Skeletal muscle tissue (tissue), 4 donors: ENCODE measurements around the gene ATG7. TPM values are rescaled to one million over a fixed set of nuclear protein-coding genes. Genes with fewer than 3 reads are reported as not detected.
A peak's percentile ranks its signal among the peaks of the same experiment; 100 is the strongest.

Source experiments
- H3K27ac ChIP-seq: one replicate; pipeline ENCODE4 v1.7.0; 2013; ENCODE audit warnings: mild to moderate bottlenecking, low read depth, low read length, inconsistent platforms
- H3K27me3 ChIP-seq, 3 donors: one replicate each; pipeline ENCODE4 v1.7.0; 2013; ENCODE audit warnings: low read length in 3 of 3; ENCODE audit not compliant: control insufficient read depth in 3 of 3, insufficient read depth in 3 of 3
- H3K36me3 ChIP-seq, 3 donors: one replicate each; pipeline ENCODE4 v1.7.0; 2013; ENCODE audit warnings: low read length in 3 of 3; ENCODE audit not compliant: control insufficient read depth in 3 of 3, insufficient read depth in 3 of 3
- H3K4me1 ChIP-seq, 3 donors: one replicate each; pipeline ENCODE4 v1.7.0; 2013; ENCODE audit warnings: low read length in 3 of 3, mild to moderate bottlenecking in 3 of 3; ENCODE audit not compliant: control insufficient read depth in 3 of 3, insufficient read depth in 3 of 3
- H3K4me3 ChIP-seq, 3 donors: one replicate each; pipeline ENCODE4 v1.7.0; 2013; ENCODE audit warnings: low read length in 3 of 3
- H3K9ac ChIP-seq, 3 donors: one replicate each; pipeline ENCODE4 v1.7.0; 2013; ENCODE audit warnings: low read length in 3 of 3, mild to moderate bottlenecking in 3 of 3, moderate library complexity in 2 of 3, low read depth in 1 of 3
- H3K9me3 ChIP-seq, 3 donors: one replicate each; pipeline ENCODE4 v1.7.0; 2013; ENCODE audit warnings: low read length in 3 of 3; ENCODE audit not compliant: control insufficient read depth in 3 of 3
- total RNA-seq: library from RNA; depleted of rRNA; stranded (reverse); fragments of >200 nt; gene quantifications from one replicate; pipeline ENCODE4 v1.2.3, GENCODE V29; 2014
- donor health status: Osteomylitis.

The ATG7 gene
- total RNA-seq, 1 donor from 2014 or later: 48.0 TPM

- Histone ChIP-seq H3K36me3 (no peaks in the 10 kb centered on the region), H3K4me1 (peaks cover 14 to 25% (median 18%) of the 10 kb centered on the region in 3 donors), H3K9me3 (no peaks in the 10 kb centered on the region), H3K27me3 (no peaks in the 10 kb centered on the region), H3K9ac (peak overlapping the region; percentile 42 to 58 (median 48)), H3K27ac (peak overlapping the region; percentile 83), H3K4me3 (peak overlapping the region in 2 of 3 donors; percentile 6 to 15)
Measured at GRCh38 chr3:11379824-11380701, 107.9 kb downstream of the ATG7 start.

GRCh38 chr3:11381141-11381540, 108.9 kb downstream of the ATG7 start:
- H3K9ac ChIP-seq: peak overlapping the region in 1 of 3 donors; percentile 37
- no peak overlapping the region for H3K4me3 ChIP-seq
- peak overlapping the region; percentile 83 for H3K27ac ChIP-seq
- no peaks in the 10 kb centered on the region for H3K9me3 ChIP-seq
- H3K4me1 ChIP-seq: peaks cover 21 to 30% (median 23%) of the 10 kb centered on the region in 3 donors
- H3K27me3 ChIP-seq: no peaks in the 10 kb centered on the region
- no peaks in the 10 kb centered on the region for H3K36me3 ChIP-seq

GRCh38 chr3:11381563-11381962, 109.4 kb downstream of the ATG7 start:
- peak overlapping the region; percentile 83 for H3K27ac ChIP-seq
- peak overlapping the region in 1 of 3 donors; percentile 5 for H3K9ac ChIP-seq
- H3K4me3 ChIP-seq: no peak overlapping the region
- peaks cover 21 to 33% (median 27%) of the 10 kb centered on the region in 3 donors for H3K4me1 ChIP-seq
- H3K9me3 ChIP-seq: no peaks in the 10 kb centered on the region
- H3K27me3 ChIP-seq: no peaks in the 10 kb centered on the region
- H3K36me3 ChIP-seq: no peaks in the 10 kb centered on the region

GRCh38 chr3:11382146-11382745, 110.0 kb downstream of the ATG7 start:
- Histone ChIP-seq H3K9ac (no peak overlapping the region), H3K9me3 (no peaks in the 10 kb centered on the region), H3K4me3 (no peak overlapping the region), H3K4me1 (peaks cover 21 to 36% (median 27%) of the 10 kb centered on the region in 3 donors), H3K27me3 (no peaks in the 10 kb centered on the region), H3K36me3 (no peaks in the 10 kb centered on the region), H3K27ac (no peak overlapping the region)

- H3K9me3 ChIP-seq: no peaks in the 10 kb centered on the region
- no peaks in the 10 kb centered on the region for H3K27me3 ChIP-seq
- no peak overlapping the region for H3K4me3 ChIP-seq
- H3K36me3 ChIP-seq: no peaks in the 10 kb centered on the region
- H3K9ac ChIP-seq: no peak overlapping the region
- peaks cover 21 to 36% (median 27%) of the 10 kb centered on the region in 3 donors for H3K4me1 ChIP-seq
- H3K27ac ChIP-seq: no peak overlapping the region
Measured at GRCh38 chr3:11384074-11384473, 111.9 kb downstream of the ATG7 start.

- H3K4me3 ChIP-seq: no peak overlapping the region
- H3K4me1 ChIP-seq: peaks cover 12 to 25% (median 20%) of the 10 kb centered on the region in 3 donors
- H3K9ac ChIP-seq: no peak overlapping the region
- no peak overlapping the region for H3K27ac ChIP-seq
- H3K9me3 ChIP-seq: no peaks in the 10 kb centered on the region
- H3K36me3 ChIP-seq: no peaks in the 10 kb centered on the region
- H3K27me3 ChIP-seq: no peaks in the 10 kb centered on the region
Measured at GRCh38 chr3:11385326-11385725, 113.1 kb downstream of the ATG7 start.

GRCh38 chr3:11385891-11386290, 113.7 kb downstream of the ATG7 start:
- Histone ChIP-seq H3K36me3 (no peaks in the 10 kb centered on the region), H3K9ac (peak overlapping the region in 1 of 3 donors; percentile 4), H3K4me3 (no peak overlapping the region), H3K9me3 (no peaks in the 10 kb centered on the region), H3K27me3 (no peaks in the 10 kb centered on the region), H3K27ac (no peak overlapping the region), H3K4me1 (peaks cover 14 to 24% (median 22%) of the 10 kb centered on the region in 3 donors)

- no peaks in the 10 kb centered on the region for H3K9me3 ChIP-seq
- H3K4me1 ChIP-seq: peaks cover 21 to 25% (median 24%) of the 10 kb centered on the region in 3 donors
- H3K27ac ChIP-seq: peak overlapping the region; percentile 8
- no peak overlapping the region for H3K9ac ChIP-seq
- no peak overlapping the region for H3K4me3 ChIP-seq
- no peaks in the 10 kb centered on the region for H3K36me3 ChIP-seq
- no peaks in the 10 kb centered on the region for H3K27me3 ChIP-seq
Measured at GRCh38 chr3:11386465-11387113, 114.4 kb downstream of the ATG7 start.

- Histone ChIP-seq H3K4me3 (no peak overlapping the region), H3K27me3 (no peaks in the 10 kb centered on the region), H3K27ac (no peak overlapping the region), H3K9ac (no peak overlapping the region), H3K36me3 (no peaks in the 10 kb centered on the region), H3K9me3 (no peaks in the 10 kb centered on the region), H3K4me1 (peaks cover 19 to 27% (median 22%) of the 10 kb centered on the region in 3 donors)
Measured at GRCh38 chr3:11389386-11390268, 117.4 kb downstream of the ATG7 start.
